LNCAP (cell line): Measurements from ENCODE around the gene TBC1D2B.

Source experiments
- CTCF ChIP-seq: fragments of 450-650 bp; IDR thresholded peaks from 2 replicates; pipeline ENCODE4 v1.5.1; 2017; ENCODE audit warnings: mild to moderate bottlenecking

Gene TBC1D2B

GRCh38 chr15:78077053-78077870 is at the start of gene TBC1D2B:
Gene TBC1D2B, minus strand, starts transcription at chr15:78077711. Its CDS starts 59 bp downstream, at chr15:78077652.
- no peak; the same call in 1 of the 2 replicates for TF ChIP-seq CTCF

GRCh38 chr15:78125267-78125666 is 47.8 kb upstream of the TBC1D2B start:
- TF ChIP-seq CTCF, result no peak

GRCh38 chr15:78120523-78120922 is 43.0 kb upstream of the TBC1D2B start:
- TF ChIP-seq CTCF, result no peak

- TF ChIP-seq CTCF, result no peak
Measured at GRCh38 chr15:78112551-78112950, 35.0 kb upstream of the TBC1D2B start.

GRCh38 chr15:78111788-78112187 is 34.3 kb upstream of the TBC1D2B start:
- no peak for TF ChIP-seq CTCF

- no peak for TF ChIP-seq CTCF
Measured at GRCh38 chr15:78110916-78111475, 33.5 kb upstream of the TBC1D2B start.

- no peak for TF ChIP-seq CTCF
Measured at GRCh38 chr15:78110096-78110495, 32.6 kb upstream of the TBC1D2B start.
